ENCODE results near the gene EGLN3.

Gene EGLN3

GRCh38 chr14:33909380-33910084 lies 41.3 kb downstream of the EGLN3 start:
- DNase-seq = no peak

GRCh38 chr14:33908540-33909223 lies 42.2 kb downstream of the EGLN3 start:
- DNase-seq = no peak

- no peak for DNase-seq
Measured at GRCh38 chr14:33906968-33907367, 43.9 kb downstream of the EGLN3 start.

GRCh38 chr14:33904609-33905008 lies 46.3 kb downstream of the EGLN3 start:
- DNase-seq = no peak

GRCh38 chr14:33903369-33903768 lies 47.5 kb downstream of the EGLN3 start:
- no peak for DNase-seq

GRCh38 chr14:33902363-33902762 lies 48.5 kb downstream of the EGLN3 start:
- DNase-seq = no peak

- DNase-seq = no peak
Measured at GRCh38 chr14:33901426-33902155, 49.3 kb downstream of the EGLN3 start.

- no peak for DNase-seq
Measured at GRCh38 chr14:33900706-33901105, 50.2 kb downstream of the EGLN3 start.

- no peak for DNase-seq
Measured at GRCh38 chr14:33899723-33900341, 51.0 kb downstream of the EGLN3 start.

- no peak for DNase-seq
Measured at GRCh38 chr14:33897878-33898535, 52.9 kb downstream of the EGLN3 start.

- DNase-seq = no peak
Measured at GRCh38 chr14:33897382-33897781, 53.5 kb downstream of the EGLN3 start.

GRCh38 chr14:33894339-33894738 lies 56.5 kb downstream of the EGLN3 start:
- no peak for DNase-seq

GRCh38 chr14:33891700-33892099 lies 59.2 kb downstream of the EGLN3 start:
- no peak for DNase-seq

- no peak for DNase-seq
Measured at GRCh38 chr14:33884916-33885315, 66.0 kb downstream of the EGLN3 start.

GRCh38 chr14:33880330-33880729 lies 70.5 kb downstream of the EGLN3 start:
- no peak for DNase-seq

- no peak for DNase-seq
Measured at GRCh38 chr14:33879684-33880286, 71.1 kb downstream of the EGLN3 start.

- no peak for DNase-seq
Measured at GRCh38 chr14:33876274-33876673, 74.6 kb downstream of the EGLN3 start.
